Ramos (cell line): ENCODE results near the gene CCR2.
"Not testable (repeated sequence)": the region's sequence is repeated elsewhere in the genome, so short reads cannot be mapped to it uniquely, and the experiment has no call there.

Source experiments
- in situ Hi-C: fragments of 300-500 bp; cut with MboI; formaldehyde crosslinking; loops from one replicate; pipeline ENCODE4 v1.14.3; 2022; ENCODE audit warnings: low sequenced_read_pairs; ENCODE audit not compliant: unreplicated experiment

Gene CCR2

DNA sequence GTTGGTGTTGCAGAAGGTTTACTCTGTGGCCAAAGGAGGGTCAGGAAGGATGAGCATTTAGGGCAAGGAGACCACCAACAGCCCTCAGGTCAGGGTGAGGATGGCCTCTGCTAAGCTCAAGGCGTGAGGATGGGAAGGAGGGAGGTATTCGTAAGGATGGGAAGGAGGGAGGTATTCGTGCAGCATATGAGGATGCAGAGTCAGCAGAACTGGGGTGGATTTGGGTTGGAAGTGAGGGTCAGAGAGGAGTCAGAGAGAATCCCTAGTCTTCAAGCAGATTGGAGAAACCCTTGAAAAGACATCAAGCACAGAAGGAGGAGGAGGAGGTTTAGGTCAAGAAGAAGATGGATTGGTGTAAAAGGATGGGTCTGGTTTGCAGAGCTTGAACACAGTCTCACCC is 20.8 kb downstream of the CCR2 start:
- in situ Hi-C loops, result loop anchor here (10.0 kb wide), 1 partner anchor 430 kb away; the partner anchor contains the start of gene CXCR6

DNA sequence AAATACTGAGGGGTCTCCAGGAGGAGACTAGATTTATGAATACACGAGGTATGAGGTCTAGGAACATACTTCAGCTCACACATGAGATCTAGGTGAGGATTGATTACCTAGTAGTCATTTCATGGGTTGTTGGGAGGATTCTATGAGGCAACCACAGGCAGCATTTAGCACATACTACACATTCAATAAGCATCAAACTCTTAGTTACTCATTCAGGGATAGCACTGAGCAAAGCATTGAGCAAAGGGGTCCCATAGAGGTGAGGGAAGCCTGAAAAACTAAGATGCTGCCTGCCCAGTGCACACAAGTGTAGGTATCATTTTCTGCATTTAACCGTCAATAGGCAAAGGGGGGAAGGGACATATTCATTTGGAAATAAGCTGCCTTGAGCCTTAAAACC is 21.3 kb downstream of the CCR2 start:
- in situ Hi-C loops, result loop anchor here (10.0 kb wide), 1 partner anchor 430 kb away; the partner anchor contains the start of gene CXCR6

GRCh38 chr3:46375814-46376213 is 21.9 kb downstream of the CCR2 start:
- in situ Hi-C loops, result loop anchor here (10.0 kb wide), 1 partner anchor 431 kb away; the partner anchor contains the start of gene CXCR6

GRCh38 chr3:46378426-46378942 is 24.6 kb downstream of the CCR2 start:
- in situ Hi-C loops, result loop anchor here (10.0 kb wide), 1 partner anchor 434 kb away; the partner anchor contains the start of gene CXCR6

DNA sequence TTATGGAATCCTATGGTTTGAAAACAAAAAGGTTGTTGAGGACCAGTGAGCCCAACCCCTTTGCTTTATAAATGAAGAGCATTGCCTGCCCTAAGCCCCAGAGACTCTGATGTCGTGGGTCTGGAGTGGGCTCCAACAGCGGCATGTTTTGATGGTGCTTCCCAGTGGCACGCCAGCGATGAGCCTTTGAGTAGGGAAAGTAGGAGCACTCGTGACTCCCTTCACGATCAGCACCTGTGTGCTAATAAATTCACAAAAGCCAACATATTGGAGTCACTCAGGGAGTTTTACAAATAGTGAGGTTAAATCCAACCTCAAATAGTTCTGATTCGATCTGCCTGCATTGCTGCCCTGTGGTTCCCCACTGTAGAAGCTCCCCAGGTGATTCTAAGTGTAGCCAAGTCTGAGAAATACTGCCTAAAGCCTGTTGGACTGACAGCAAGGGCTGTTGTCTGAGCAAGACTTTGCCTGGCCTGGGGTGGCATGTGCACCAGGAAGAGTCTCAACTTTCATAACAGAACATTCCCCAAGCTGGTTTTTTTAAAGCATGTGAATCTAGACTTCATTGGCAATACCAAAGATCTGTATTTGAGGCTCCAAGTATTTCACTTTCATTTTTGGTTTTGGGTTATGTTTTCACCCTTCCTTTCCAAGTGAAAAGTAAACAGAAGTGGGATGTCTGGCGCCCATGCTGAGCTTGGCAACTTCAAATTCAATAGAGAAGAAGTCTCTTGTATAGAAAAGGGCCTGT is 26.7 kb downstream of the CCR2 start:
- in situ Hi-C loops, result no loop called here

DNA sequence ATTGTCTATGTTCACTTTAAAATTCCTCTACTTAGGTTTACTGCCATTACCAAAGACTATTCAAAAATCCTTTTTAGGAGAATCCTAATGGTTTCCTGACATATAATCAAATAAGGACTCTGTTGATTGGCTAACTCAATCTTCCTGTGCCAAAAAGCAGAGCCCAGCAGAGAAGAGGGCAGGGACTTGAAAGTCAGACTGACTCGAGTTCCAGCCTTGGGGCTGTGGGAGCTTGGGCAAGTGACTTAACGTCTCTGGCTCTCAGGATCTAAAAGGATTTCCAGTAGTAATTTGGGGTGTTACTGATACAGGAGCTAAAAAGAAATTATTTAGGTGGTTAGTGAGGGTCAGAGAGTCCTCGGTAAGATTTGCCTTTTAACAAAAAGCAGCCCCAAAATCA is 27.7 kb downstream of the CCR2 start:
- in situ Hi-C loops, result no loop called here

DNA sequence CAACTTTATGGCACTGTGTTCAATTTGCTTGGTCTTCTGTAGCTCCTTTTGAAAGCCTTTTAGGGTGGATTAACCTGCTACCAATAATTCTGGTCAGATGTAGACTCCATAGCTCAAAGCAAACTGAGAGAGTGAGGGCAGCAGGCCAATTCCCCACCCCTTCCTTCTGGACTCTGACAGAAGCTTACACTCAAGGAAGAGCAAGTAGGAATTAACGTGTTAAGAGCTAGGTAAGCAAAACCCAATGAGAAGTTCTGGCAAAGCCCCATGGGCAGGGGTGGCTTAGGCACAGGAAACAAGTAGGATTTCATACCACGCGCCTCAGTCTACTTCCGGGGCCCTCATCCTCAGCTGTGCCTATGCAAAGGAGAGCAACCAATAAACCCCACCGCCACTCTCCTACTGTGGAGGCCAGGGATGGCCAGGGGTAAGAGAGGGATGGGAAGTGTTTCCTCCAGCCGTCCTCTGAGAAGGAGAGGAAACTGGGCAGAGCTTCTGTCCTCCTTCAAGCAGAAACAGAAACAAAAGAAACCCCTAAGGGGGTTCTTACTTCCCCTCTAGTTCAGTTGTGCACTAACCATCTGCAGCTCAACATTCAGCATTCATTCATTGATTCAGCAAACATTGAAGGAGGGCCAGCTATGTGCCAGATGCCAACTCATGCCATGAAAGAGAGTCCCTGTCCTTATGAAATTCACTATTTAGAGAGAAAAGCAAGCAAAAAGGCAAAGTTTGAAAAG is 29.5 kb downstream of the CCR2 start:
- in situ Hi-C loops, result no loop called here

- in situ Hi-C loops, result no loop called here
Observed at GRCh38 chr3:46383951-46384330, 30.0 kb downstream of the CCR2 start.

- in situ Hi-C loops, result no loop called here
Observed at GRCh38 chr3:46386205-46386604, 32.3 kb downstream of the CCR2 start.

GRCh38 chr3:46388847-46389246 is 34.9 kb downstream of the CCR2 start:
- in situ Hi-C loops, result not testable (repeated sequence)

DNA sequence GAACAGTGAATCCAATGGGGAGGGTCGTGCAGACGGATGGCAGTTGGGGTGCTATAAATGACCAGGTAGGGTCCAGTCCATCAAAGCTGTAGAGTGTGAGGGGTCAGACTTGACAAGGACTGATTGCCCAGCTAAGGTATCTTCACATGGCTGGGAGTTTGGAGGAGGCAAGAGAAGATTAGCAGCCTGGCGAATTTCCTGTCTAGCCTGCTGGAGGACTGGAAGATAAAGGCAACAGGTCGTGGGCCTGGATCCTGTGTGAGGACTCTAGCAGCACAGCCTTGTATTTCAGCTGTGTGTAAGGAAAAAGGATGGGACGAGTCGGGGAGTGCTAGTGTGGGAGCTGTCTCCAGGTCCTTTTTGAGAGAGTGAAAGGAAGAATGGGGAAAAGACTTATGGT is 35.4 kb downstream of the CCR2 start:
- in situ Hi-C loops, result no loop called here

GRCh38 chr3:46391526-46391925 is 37.6 kb downstream of the CCR2 start:
- in situ Hi-C loops, result not testable (repeated sequence)

- in situ Hi-C loops, result no loop called here
Observed at GRCh38 chr3:46393011-46393410, 39.1 kb downstream of the CCR2 start.

GRCh38 chr3:46393554-46394434 is 39.9 kb downstream of the CCR2 start:
- in situ Hi-C loops, result no loop called here

- in situ Hi-C loops, result no loop called here
Observed at GRCh38 chr3:46395210-46395661, 41.3 kb downstream of the CCR2 start.

DNA sequence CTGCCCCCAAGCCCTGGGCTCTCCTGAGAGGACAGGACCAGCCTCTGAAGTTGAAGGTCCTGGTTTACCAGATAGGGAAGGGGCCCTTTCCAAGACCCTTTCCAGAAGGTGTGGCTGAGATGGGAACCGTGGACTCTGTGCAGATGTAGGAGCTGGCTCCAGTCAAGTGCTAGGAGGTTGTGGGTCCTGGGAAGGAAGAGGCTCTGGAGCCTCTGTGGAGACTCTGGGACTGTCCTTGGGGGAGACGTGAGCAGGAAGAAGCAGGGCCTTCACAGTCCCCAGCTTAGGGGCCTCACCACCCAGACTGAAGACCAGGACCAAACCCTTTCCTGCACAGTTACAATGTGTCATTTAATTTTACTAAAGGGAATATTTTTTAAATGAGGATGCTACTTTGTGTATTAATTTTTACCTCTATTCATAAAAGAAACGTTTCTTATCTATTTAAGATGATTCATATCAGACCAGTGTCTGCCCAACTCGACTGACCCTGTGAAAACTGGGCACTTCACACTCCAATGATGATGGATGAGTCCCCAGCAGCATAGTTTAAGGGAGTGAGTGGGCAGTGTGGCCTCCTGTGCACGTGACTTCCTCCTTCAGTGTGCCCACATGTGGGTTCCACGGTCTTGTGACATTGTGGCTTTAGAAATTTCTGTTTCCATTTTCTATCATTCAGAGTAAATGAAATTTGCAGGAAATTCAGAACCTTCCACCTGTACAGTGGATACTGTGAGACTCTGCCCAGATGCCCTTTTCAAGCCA is 42.0 kb downstream of the CCR2 start:
- in situ Hi-C loops, result no loop called here

GRCh38 chr3:46397111-46397510 is 43.2 kb downstream of the CCR2 start:
- in situ Hi-C loops, result no loop called here

DNA sequence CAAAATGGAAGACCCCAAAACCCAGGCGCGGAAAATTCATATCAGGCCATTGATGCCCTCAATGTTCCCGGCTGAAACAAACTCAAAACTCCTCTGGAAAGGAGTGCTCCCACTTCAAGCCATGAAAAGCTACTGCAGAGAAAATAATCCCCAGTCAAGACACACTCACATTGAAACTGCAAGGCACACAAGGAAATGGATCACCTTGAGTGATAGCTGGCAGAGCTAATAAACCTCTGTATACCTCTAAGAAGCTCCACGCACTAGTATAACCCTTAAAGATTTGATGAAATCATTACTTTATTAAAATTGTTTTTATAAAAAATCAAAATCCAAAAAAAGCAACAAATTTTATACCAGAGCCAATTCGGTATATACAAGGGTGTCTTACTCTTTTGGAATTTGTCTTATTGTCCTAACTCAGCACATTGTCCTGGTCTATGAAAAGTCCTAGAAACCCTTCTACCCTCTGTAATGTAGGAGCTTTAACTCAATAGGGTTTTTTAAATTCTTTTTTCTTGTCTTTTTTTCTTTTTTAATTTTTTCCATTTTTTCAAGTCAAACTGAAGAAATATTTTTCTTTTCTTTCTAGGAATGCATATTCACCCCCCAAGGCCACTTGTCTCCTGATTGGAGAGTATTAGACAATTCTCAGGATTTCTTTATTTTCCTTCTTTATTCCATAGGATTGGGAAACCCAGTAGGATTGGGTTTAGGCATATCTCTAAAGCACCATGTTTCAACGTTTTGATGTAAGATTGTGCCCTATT is 44.5 kb downstream of the CCR2 start:
- in situ Hi-C loops, result no loop called here

- in situ Hi-C loops, result no loop called here
Observed at GRCh38 chr3:46399098-46399497, 45.2 kb downstream of the CCR2 start.
